Measurements from ENCODE around the gene CDK3.

The CDK3 gene

DNA sequence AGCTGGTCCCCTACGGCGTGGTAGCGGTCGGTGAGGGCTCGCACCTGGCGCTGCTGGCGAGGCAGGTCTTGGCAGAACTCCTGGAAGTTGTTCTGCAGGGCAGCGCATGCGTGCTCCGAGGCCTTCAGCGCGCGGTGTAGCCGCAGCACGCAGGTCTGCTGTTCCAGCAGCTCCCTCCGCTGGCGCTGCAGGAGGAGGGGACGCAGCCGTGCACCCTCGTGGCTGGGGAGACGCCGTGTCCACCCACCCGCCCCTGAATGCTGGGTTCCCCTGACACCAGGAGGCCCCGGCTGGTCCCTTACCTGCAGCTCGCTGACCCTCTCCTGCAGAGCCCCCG is 14.2 kb downstream of the CDK3 start:
- H3K27me3 ChIP-seq (replicated peaks; ENCODE audit: control insufficient read depth, insufficient read depth, low read length) = no peaks in the 10 kb centered on the region; the same call in 1 of the 2 replicates
- TF ChIP-seq, protein P1, sequence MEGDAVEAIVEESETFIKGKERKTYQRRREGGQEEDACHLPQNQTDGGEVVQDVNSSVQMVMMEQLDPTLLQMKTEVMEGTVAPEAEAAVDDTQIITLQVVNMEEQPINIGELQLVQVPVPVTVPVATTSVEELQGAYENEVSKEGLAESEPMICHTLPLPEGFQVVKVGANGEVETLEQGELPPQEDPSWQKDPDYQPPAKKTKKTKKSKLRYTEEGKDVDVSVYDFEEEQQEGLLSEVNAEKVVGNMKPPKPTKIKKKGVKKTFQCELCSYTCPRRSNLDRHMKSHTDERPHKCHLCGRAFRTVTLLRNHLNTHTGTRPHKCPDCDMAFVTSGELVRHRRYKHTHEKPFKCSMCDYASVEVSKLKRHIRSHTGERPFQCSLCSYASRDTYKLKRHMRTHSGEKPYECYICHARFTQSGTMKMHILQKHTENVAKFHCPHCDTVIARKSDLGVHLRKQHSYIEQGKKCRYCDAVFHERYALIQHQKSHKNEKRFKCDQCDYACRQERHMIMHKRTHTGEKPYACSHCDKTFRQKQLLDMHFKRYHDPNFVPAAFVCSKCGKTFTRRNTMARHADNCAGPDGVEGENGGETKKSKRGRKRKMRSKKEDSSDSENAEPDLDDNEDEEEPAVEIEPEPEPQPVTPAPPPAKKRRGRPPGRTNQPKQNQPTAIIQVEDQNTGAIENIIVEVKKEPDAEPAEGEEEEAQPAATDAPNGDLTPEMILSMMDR (IDR thresholded peaks at IDR 0.05; ENCODE audit: insufficient read depth, low read length, poor library complexity, severe bottlenecking) = no peak
- no peak for DNase-seq (ENCODE audit: extremely low read depth, insufficient read length)
- H3K36me3 ChIP-seq (ENCODE audit: control insufficient read depth, insufficient read depth, low read length) = no peaks in the 10 kb centered on the region
- no peak overlapping the region for H3K4me3 ChIP-seq (replicated peaks; ENCODE audit: low read depth, low read length)

GRCh38 chr17:76017481-76018339 is 17.1 kb downstream of the CDK3 start:
- TF ChIP-seq, protein P1 (IDR thresholded peaks at IDR 0.05; ENCODE audit: insufficient read depth, low read length, poor library complexity, severe bottlenecking) = no peak
- no peak overlapping the region for H3K4me3 ChIP-seq (replicated peaks; ENCODE audit: low read depth, low read length)
- H3K36me3 ChIP-seq (ENCODE audit: control insufficient read depth, insufficient read depth, low read length) = no peaks in the 10 kb centered on the region
- DNase-seq (ENCODE audit: extremely low read depth, insufficient read length) = no peak
- no peaks in the 10 kb centered on the region; the same call in 1 of the 2 replicates for H3K27me3 ChIP-seq (replicated peaks; ENCODE audit: control insufficient read depth, insufficient read depth, low read length)

GRCh38 chr17:76018340-76018680 is 17.7 kb downstream of the CDK3 start:
- no peaks in the 10 kb centered on the region; the same call in 1 of the 2 replicates for H3K27me3 ChIP-seq (replicated peaks; ENCODE audit: control insufficient read depth, insufficient read depth, low read length)
- no peak for DNase-seq (ENCODE audit: extremely low read depth, insufficient read length)
- TF ChIP-seq, protein P1 (IDR thresholded peaks at IDR 0.05; ENCODE audit: insufficient read depth, low read length, poor library complexity, severe bottlenecking) = no peak
- H3K36me3 ChIP-seq (ENCODE audit: control insufficient read depth, insufficient read depth, low read length) = no peaks in the 10 kb centered on the region
- no peak overlapping the region for H3K4me3 ChIP-seq (replicated peaks; ENCODE audit: low read depth, low read length)

GRCh38 chr17:76018801-76019200 is 18.1 kb downstream of the CDK3 start:
- TF ChIP-seq, protein P1 (IDR thresholded peaks at IDR 0.05; ENCODE audit: insufficient read depth, low read length, poor library complexity, severe bottlenecking) = no peak
- no peak for DNase-seq (ENCODE audit: extremely low read depth, insufficient read length)
- H3K27me3 ChIP-seq (replicated peaks; ENCODE audit: control insufficient read depth, insufficient read depth, low read length) = no peaks in the 10 kb centered on the region; the same call in 1 of the 2 replicates

DNA sequence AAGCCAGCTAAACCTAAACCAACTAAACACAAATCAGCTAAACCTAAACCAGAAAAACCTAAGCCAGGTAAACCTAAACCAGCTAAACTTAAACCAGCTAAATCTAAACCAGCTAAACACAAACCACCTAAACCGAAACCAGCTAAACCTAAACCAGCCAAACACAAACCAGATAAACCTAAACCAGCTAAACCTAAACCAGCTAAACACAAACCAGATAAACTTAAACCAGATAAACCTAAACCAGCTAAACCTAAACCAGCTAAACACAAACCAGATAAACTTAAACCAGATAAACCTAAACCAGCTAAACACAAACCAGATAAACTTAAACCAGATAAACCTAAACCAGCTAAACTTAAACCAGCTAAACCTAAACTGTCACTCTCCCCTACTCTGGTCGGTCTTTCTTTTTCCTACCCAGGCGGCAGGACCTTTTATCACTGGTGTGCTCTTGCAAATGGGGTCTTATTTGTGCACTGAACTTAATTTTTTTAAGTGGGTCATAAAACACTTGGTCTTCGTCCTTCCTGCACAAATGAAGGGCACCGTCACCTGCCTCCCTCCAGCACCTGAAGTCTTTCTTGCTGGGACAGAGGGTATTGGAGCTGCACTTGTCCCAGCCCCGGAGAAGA is 19.3 kb downstream of the CDK3 start:
- no peaks in the 10 kb centered on the region; the same call in 1 of the 2 replicates for H3K27me3 ChIP-seq (replicated peaks; ENCODE audit: control insufficient read depth, insufficient read depth, low read length)
- H3K36me3 ChIP-seq (ENCODE audit: control insufficient read depth, insufficient read depth, low read length) = no peaks in the 10 kb centered on the region
- DNase-seq (ENCODE audit: extremely low read depth, insufficient read length) = no peak
- TF ChIP-seq, protein P1 (IDR thresholded peaks at IDR 0.05; ENCODE audit: insufficient read depth, low read length, poor library complexity, severe bottlenecking) = no peak
- no peak overlapping the region for H3K4me3 ChIP-seq (replicated peaks; ENCODE audit: low read depth, low read length)

More at GRCh38 chr17:76018801-76019200, 18.1 kb downstream of the CDK3 start:
- Histone ChIP-seq H3K4me3 (replicated peaks; ENCODE audit: low read depth, low read length) (no peak overlapping the region), H3K36me3 (ENCODE audit: control insufficient read depth, insufficient read depth, low read length) (no peaks in the 10 kb centered on the region)
